Retinal pigment epithelial cell (primary cell): Measurements from ENCODE around the gene TSPOAP1.

Experiments
- DNase-seq: peaks from one replicate; pipeline ENCODE4 v3.0.0-alpha.2; 2010; ENCODE audit warnings: low read depth
- H3K4me3 ChIP-seq: 2 replicates; pipeline ENCODE4 v1.5.1; 2011; ENCODE audit warnings: mild to moderate bottlenecking, low read length, control low read depth, moderate library complexity
- CTCF ChIP-seq: conservative IDR thresholded peaks from 2 replicates; pipeline ENCODE4 v1.5.1; 2011; ENCODE audit warnings: low read depth, low read length, control low read depth, inconsistent platforms

Gene TSPOAP1

GRCh38 chr17:58312829-58313228 lies 15.8 kb downstream of the TSPOAP1 start:
- TF ChIP-seq CTCF = no peak
- no peak for DNase-seq
- no peak overlapping the region for H3K4me3 ChIP-seq

- TF ChIP-seq CTCF = no peak
- no peak overlapping the region for H3K4me3 ChIP-seq
- no peak for DNase-seq
Observed at GRCh38 chr17:58312021-58312630, 16.5 kb downstream of the TSPOAP1 start.

GRCh38 chr17:58311429-58311894 lies 17.1 kb downstream of the TSPOAP1 start:
- no peak for DNase-seq
- no peak for TF ChIP-seq CTCF
- no peak overlapping the region for H3K4me3 ChIP-seq

GRCh38 chr17:58310511-58311428 lies 17.8 kb downstream of the TSPOAP1 start:
- no peak overlapping the region for H3K4me3 ChIP-seq
- DNase-seq = no peak
- TF ChIP-seq CTCF = no peak

- TF ChIP-seq CTCF = no peak
- DNase-seq = no peak
- H3K4me3 ChIP-seq = no peak overlapping the region
Observed at GRCh38 chr17:58309918-58310259, 18.7 kb downstream of the TSPOAP1 start.

GRCh38 chr17:58308985-58309917 lies 19.3 kb downstream of the TSPOAP1 start:
- DNase-seq = no peak
- no peak for TF ChIP-seq CTCF
- H3K4me3 ChIP-seq = no peak overlapping the region
